GM12878 (cell line): ENCODE data around the gene TDRD7. TPM values are rescaled to one million over a fixed set of nuclear protein-coding genes. Genes with fewer than 3 reads are reported as not detected.

Experiments used
- CBX5 ChIP-seq: sonication (generic); IDR thresholded peaks from 2 replicates; pipeline ENCODE4 v1.6.1; 2016; ENCODE audit warnings: low read depth, moderate library complexity, mild to moderate bottlenecking, inconsistent platforms
- CREB1 ChIP-seq: IDR thresholded peaks from 2 replicates; pipeline ENCODE4 v1.6.1; 2012; ENCODE audit warnings: low read depth, mild to moderate bottlenecking, inconsistent platforms
- DPF2 ChIP-seq: fragments of 450-650 bp; IDR thresholded peaks from 2 replicates; pipeline ENCODE4 v1.6.1; 2017; ENCODE audit warnings: mild to moderate bottlenecking
- E4F1 ChIP-seq: fragments of 450-650 bp; IDR thresholded peaks from 2 replicates; pipeline ENCODE4 v1.6.1; 2018; ENCODE audit warnings: borderline replicate concordance, mild to moderate bottlenecking; ENCODE audit not compliant: partially characterized antibody
- FOXM1 ChIP-seq: IDR thresholded peaks from 2 replicates; pipeline ENCODE4 v1.6.1; 2012; ENCODE audit warnings: low read depth, mild to moderate bottlenecking, inconsistent platforms, low read length, moderate library complexity
- IKZF2 ChIP-seq, 2 experiments: fragments of 450-650 bp; IDR thresholded peaks; 2 replicates each; pipeline ENCODE4 v1.6.1; 2017; ENCODE audit warnings: mild to moderate bottlenecking in 2 of 2, moderate library complexity in 2 of 2
- KDM1A ChIP-seq: fragments of 200-600 bp; sonication (generic); IDR thresholded peaks from 2 replicates; pipeline ENCODE4 v1.6.1; 2016; ENCODE audit warnings: borderline replicate concordance
- MEF2B ChIP-seq: fragments of 450-650 bp; IDR thresholded peaks from 2 replicates; pipeline ENCODE4 v1.6.1; 2018; ENCODE audit warnings: mild to moderate bottlenecking, moderate library complexity; ENCODE audit not compliant: partially characterized antibody, poor library complexity, severe bottlenecking
- MYC ChIP-seq: IDR thresholded peaks from 2 replicates; pipeline ENCODE4 v1.6.1; 2011; ENCODE audit warnings: mild to moderate bottlenecking, low read length, moderate library complexity, inconsistent platforms; ENCODE audit not compliant: insufficient read depth, insufficient replicate concordance, insufficient read length, severe bottlenecking
- NR2F1 ChIP-seq: fragments of 450-650 bp; conservative IDR thresholded peaks from 2 replicates; pipeline ENCODE4 v1.6.1; 2017; ENCODE audit warnings: mild to moderate bottlenecking
- NRF1 ChIP-seq: conservative IDR thresholded peaks from 2 replicates; pipeline ENCODE4 v1.6.1; 2011; ENCODE audit warnings: mild to moderate bottlenecking, low read depth, low read length, improper control_type of control experiment
- POU2F2 ChIP-seq: IDR thresholded peaks from 3 replicates; pipeline ENCODE4 v1.6.1; 2011; ENCODE audit warnings: low read depth, mild to moderate bottlenecking, low read length, borderline replicate concordance
- RUNX3 ChIP-seq: IDR thresholded peaks from 2 replicates; pipeline ENCODE4 v1.6.1; 2012; ENCODE audit warnings: low read length, inconsistent platforms
- SMARCA5 ChIP-seq: fragments of 450-650 bp; IDR thresholded peaks from 2 replicates; pipeline ENCODE4 v1.6.1; 2017; ENCODE audit warnings: mild to moderate bottlenecking
- SMC3 ChIP-seq: IDR thresholded peaks from 2 replicates; pipeline ENCODE4 v1.6.1; 2011; ENCODE audit warnings: low read length, improper control_type of control experiment, borderline replicate concordance
- SP1 ChIP-seq: IDR thresholded peaks from one replicate; pipeline ENCODE4 v1.6.1; 2011; ENCODE audit warnings: low read depth, low read length
- TAF1 ChIP-seq: IDR thresholded peaks from 2 replicates; pipeline ENCODE4 v1.6.1; 2011; ENCODE audit warnings: mild to moderate bottlenecking, low read depth, low read length, borderline replicate concordance
- YBX1 ChIP-seq: fragments of 450-650 bp; IDR thresholded peaks from 2 replicates; pipeline ENCODE4 v1.6.1; 2016; ENCODE audit warnings: antibody characterized with exemption
- ZBTB4 ChIP-seq: fragments of 450-650 bp; formaldehyde crosslinking; IDR thresholded peaks from 2 replicates; pipeline ENCODE4 v1.4.0; 2022; ENCODE audit warnings: mild to moderate bottlenecking, moderate library complexity
- ZNF384 ChIP-seq: IDR thresholded peaks from 2 replicates; pipeline ENCODE4 v1.6.1; 2012; ENCODE audit warnings: low read depth, mild to moderate bottlenecking, low read length, improper control_type of control experiment, borderline replicate concordance
- ZNF622 ChIP-seq: fragments of 450-650 bp; IDR thresholded peaks from 2 replicates; pipeline ENCODE4 v1.6.1; 2017; ENCODE audit warnings: mild to moderate bottlenecking, inconsistent platforms
- polyA plus RNA-seq, 11 experiments: library from polyadenylated mRNA; depleted of rRNA in 4 of 11; unstranded in 6 of 11; stranded (reverse) in 5 of 11; fragments of >200 nt; fragmentation: Nextera tagmentation in 4 of 11; fragmentation: Illumina TruSeq in 1 of 11; extraction: Ambion mirVana in 4 of 11; extraction: Trizol in 1 of 11; gene quantifications; 1 replicate in 1 of 11; 2 replicates in 10 of 11; pipeline versions ENCODE4 v1.2.1 to v1.2.3, GENCODE V29; 2011 to 2016; ENCODE audit warnings: inconsistent platforms in 2 of 11, missing spikeins in 2 of 11, low read depth in 1 of 11
- total RNA-seq, 4 experiments: library from RNA; depleted of rRNA in 3 of 4; stranded (reverse); fragments of >200 nt in 3 of 4; fragmentation: Illumina TruSeq in 1 of 4; extraction: Trizol in 1 of 4; gene quantifications; 2 replicates each; pipeline versions ENCODE4 v1.2.1 to v1.2.3, GENCODE V29; 2013 to 2021
- TF ChIP-seq, protein P1 (sequence below): fragments of 450-650 bp; conservative IDR thresholded peaks from 2 replicates; pipeline ENCODE4 v1.6.1; 2017; ENCODE audit warnings: mild to moderate bottlenecking, moderate library complexity

The TDRD7 gene
- total and polyA plus RNA-seq, 10 of the 15 experiments (the other 5 are each of a cell fraction or from before 2014, with no cell fraction given): 5.7 to 26.4 (median 16.2) TPM

- TF ChIP-seq ZBTB4 (CRISPR knock-in tag) (no peak), POU2F2 (no peak), NR2F1 (no peak), E4F1 (no peak), CREB1 (no peak), SP1 (no peak), IKZF2 (IDR thresholded peaks at IDR 0.05) (0 out of 4 replicates have a peak, but pooled peaks of 1 of the 2 experiments have one; percentile 8), MEF2B (no peak), KDM1A (no peak), DPF2 (0 out of 2 replicates have a peak, but pooled peaks have one; percentile 1), CBX5 (no peak), SMARCA5 (no peak), FOXM1 (no peak), SMC3 (no peak), MYC (no peak), NRF1 (no peak), RUNX3 (0 out of 2 replicates have a peak, but pooled peaks have one; percentile 19), ZNF384 (peak; percentile 29; the same call in 1 of the 2 replicates), YBX1 (no peak), ZNF622 (no peak), TAF1 (no peak)
- TF ChIP-seq, protein P1, sequence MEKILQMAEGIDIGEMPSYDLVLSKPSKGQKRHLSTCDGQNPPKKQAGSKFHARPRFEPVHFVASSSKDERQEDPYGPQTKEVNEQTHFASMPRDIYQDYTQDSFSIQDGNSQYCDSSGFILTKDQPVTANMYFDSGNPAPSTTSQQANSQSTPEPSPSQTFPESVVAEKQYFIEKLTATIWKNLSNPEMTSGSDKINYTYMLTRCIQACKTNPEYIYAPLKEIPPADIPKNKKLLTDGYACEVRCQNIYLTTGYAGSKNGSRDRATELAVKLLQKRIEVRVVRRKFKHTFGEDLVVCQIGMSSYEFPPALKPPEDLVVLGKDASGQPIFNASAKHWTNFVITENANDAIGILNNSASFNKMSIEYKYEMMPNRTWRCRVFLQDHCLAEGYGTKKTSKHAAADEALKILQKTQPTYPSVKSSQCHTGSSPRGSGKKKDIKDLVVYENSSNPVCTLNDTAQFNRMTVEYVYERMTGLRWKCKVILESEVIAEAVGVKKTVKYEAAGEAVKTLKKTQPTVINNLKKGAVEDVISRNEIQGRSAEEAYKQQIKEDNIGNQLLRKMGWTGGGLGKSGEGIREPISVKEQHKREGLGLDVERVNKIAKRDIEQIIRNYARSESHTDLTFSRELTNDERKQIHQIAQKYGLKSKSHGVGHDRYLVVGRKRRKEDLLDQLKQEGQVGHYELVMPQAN: no peak
Observed at GRCh38 chr9:97412626-97413385, 910 bp downstream of the TDRD7 start (continued).
